SK-N-SH (cell line): ENCODE measurements around the gene OLFM2.

Experiments
- GATA2 ChIP-seq: sonication (generic); formaldehyde crosslinking; IDR thresholded peaks from 2 replicates; pipeline ENCODE4 v1.5.0; 2020; ENCODE audit warnings: mild to moderate bottlenecking, missing genetic modification reagents
- RAD21 ChIP-seq: IDR thresholded peaks from 2 replicates; pipeline ENCODE4 v1.6.1; 2012; ENCODE audit warnings: mild to moderate bottlenecking, low read length
- RCOR1 ChIP-seq: fragments of 150-350 bp; IDR thresholded peaks from 2 replicates; pipeline ENCODE4 v1.6.1; 2017; ENCODE audit warnings: antibody characterized with exemption, low read length
- RXRA ChIP-seq: IDR thresholded peaks from 2 replicates; pipeline ENCODE4 v1.4.0; 2012; ENCODE audit warnings: low read depth, mild to moderate bottlenecking, borderline replicate concordance
- SMC3 ChIP-seq: IDR thresholded peaks from 2 replicates; pipeline ENCODE4 v1.6.1; 2012; ENCODE audit warnings: low read depth, low read length, improper control_type of control experiment
- TAF1 ChIP-seq: IDR thresholded peaks from 2 replicates; pipeline ENCODE4 v1.6.1; 2012; ENCODE audit warnings: low read depth, mild to moderate bottlenecking, low read length, moderate library complexity, borderline replicate concordance
- TEAD4 ChIP-seq: IDR thresholded peaks from 2 replicates; pipeline ENCODE4 v1.4.0; 2012; ENCODE audit warnings: mild to moderate bottlenecking, borderline replicate concordance; ENCODE audit not compliant: insufficient read depth
- TF ChIP-seq, protein P1 (sequence below): IDR thresholded peaks from 2 replicates; pipeline ENCODE4 v1.4.0; 2012; ENCODE audit warnings: low read depth, borderline replicate concordance
- TF ChIP-seq, protein P2 (sequence below): fragments of 200-600 bp; sonication (generic); IDR thresholded peaks from 2 replicates; pipeline ENCODE4 v1.6.1; 2017; ENCODE audit warnings: antibody characterized with exemption, mild to moderate bottlenecking, moderate library complexity
- TF ChIP-seq, protein P3 (sequence below): IDR thresholded peaks from 2 replicates; pipeline ENCODE4; 2012
- TF ChIP-seq, protein P4 (sequence below): IDR thresholded peaks from 2 replicates; pipeline ENCODE4 v1.4.0; 2012; ENCODE audit warnings: low read depth, borderline replicate concordance
- TF ChIP-seq, protein P5 (sequence below): IDR thresholded peaks from 2 replicates; pipeline ENCODE4 v1.6.1; 2012; ENCODE audit warnings: mild to moderate bottlenecking, low read depth, low read length, moderate library complexity

DNA sequence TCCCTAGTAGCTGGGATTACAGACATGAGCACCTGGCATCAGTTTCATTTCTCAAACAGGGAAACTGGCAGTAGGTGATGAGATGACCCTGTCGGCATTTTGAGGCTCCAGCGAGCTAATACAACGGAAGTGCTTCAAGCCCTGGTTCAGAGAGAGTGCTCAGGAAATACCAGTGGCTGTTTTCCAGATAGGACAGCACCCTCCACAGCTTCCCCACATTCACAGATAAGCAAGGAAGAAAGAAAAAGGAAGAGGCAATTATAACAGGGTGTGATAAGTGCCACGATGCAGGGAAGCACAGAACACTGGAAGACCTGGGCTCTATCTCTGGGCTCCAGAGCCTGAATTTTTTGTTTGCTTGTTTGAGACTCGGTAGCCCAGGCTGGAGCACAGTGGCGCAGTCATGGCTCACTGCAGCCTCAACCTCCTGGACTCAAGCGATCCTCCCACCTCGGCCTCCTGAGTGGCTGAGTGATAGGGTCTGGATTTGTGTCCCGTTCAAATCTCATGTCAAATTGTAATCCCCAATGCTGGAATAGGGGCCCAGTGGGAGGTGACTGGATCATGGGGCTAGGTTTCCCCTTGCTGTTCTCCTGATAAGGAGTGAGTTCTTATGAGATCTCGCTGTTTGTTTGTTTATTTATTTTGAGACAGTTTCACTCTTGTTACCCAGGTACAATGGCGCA is 57.7 kb downstream of the OLFM2 start:
- TF ChIP-seq, protein P1, sequence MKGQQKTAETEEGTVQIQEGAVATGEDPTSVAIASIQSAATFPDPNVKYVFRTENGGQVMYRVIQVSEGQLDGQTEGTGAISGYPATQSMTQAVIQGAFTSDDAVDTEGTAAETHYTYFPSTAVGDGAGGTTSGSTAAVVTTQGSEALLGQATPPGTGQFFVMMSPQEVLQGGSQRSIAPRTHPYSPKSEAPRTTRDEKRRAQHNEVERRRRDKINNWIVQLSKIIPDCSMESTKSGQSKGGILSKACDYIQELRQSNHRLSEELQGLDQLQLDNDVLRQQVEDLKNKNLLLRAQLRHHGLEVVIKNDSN = no peak
- TF ChIP-seq, protein P2, sequence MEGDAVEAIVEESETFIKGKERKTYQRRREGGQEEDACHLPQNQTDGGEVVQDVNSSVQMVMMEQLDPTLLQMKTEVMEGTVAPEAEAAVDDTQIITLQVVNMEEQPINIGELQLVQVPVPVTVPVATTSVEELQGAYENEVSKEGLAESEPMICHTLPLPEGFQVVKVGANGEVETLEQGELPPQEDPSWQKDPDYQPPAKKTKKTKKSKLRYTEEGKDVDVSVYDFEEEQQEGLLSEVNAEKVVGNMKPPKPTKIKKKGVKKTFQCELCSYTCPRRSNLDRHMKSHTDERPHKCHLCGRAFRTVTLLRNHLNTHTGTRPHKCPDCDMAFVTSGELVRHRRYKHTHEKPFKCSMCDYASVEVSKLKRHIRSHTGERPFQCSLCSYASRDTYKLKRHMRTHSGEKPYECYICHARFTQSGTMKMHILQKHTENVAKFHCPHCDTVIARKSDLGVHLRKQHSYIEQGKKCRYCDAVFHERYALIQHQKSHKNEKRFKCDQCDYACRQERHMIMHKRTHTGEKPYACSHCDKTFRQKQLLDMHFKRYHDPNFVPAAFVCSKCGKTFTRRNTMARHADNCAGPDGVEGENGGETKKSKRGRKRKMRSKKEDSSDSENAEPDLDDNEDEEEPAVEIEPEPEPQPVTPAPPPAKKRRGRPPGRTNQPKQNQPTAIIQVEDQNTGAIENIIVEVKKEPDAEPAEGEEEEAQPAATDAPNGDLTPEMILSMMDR = no peak
- TF ChIP-seq RAD21 (no peak), TEAD4 (no peak), TAF1 (no peak), GATA2 (CRISPR knock-in tag) (no peak), SMC3 (no peak), RXRA (no peak), RCOR1 (no peak)
- TF ChIP-seq, protein P3, sequence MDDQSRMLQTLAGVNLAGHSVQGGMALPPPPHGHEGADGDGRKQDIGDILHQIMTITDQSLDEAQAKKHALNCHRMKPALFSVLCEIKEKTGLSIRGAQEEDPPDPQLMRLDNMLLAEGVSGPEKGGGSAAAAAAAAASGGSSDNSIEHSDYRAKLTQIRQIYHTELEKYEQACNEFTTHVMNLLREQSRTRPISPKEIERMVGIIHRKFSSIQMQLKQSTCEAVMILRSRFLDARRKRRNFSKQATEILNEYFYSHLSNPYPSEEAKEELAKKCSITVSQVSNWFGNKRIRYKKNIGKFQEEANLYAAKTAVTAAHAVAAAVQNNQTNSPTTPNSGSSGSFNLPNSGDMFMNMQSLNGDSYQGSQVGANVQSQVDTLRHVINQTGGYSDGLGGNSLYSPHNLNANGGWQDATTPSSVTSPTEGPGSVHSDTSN = no peak
- TF ChIP-seq, protein P4, sequence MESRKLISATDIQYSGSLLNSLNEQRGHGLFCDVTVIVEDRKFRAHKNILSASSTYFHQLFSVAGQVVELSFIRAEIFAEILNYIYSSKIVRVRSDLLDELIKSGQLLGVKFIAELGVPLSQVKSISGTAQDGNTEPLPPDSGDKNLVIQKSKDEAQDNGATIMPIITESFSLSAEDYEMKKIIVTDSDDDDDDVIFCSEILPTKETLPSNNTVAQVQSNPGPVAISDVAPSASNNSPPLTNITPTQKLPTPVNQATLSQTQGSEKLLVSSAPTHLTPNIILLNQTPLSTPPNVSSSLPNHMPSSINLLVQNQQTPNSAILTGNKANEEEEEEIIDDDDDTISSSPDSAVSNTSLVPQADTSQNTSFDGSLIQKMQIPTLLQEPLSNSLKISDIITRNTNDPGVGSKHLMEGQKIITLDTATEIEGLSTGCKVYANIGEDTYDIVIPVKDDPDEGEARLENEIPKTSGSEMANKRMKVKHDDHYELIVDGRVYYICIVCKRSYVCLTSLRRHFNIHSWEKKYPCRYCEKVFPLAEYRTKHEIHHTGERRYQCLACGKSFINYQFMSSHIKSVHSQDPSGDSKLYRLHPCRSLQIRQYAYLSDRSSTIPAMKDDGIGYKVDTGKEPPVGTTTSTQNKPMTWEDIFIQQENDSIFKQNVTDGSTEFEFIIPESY = no peak
- TF ChIP-seq, protein P5, sequence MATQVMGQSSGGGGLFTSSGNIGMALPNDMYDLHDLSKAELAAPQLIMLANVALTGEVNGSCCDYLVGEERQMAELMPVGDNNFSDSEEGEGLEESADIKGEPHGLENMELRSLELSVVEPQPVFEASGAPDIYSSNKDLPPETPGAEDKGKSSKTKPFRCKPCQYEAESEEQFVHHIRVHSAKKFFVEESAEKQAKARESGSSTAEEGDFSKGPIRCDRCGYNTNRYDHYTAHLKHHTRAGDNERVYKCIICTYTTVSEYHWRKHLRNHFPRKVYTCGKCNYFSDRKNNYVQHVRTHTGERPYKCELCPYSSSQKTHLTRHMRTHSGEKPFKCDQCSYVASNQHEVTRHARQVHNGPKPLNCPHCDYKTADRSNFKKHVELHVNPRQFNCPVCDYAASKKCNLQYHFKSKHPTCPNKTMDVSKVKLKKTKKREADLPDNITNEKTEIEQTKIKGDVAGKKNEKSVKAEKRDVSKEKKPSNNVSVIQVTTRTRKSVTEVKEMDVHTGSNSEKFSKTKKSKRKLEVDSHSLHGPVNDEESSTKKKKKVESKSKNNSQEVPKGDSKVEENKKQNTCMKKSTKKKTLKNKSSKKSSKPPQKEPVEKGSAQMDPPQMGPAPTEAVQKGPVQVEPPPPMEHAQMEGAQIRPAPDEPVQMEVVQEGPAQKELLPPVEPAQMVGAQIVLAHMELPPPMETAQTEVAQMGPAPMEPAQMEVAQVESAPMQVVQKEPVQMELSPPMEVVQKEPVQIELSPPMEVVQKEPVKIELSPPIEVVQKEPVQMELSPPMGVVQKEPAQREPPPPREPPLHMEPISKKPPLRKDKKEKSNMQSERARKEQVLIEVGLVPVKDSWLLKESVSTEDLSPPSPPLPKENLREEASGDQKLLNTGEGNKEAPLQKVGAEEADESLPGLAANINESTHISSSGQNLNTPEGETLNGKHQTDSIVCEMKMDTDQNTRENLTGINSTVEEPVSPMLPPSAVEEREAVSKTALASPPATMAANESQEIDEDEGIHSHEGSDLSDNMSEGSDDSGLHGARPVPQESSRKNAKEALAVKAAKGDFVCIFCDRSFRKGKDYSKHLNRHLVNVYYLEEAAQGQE = no peak
